GM23338 (cell line): Measurements from ENCODE around the gene MCRIP1. TPM values are rescaled to one million over a fixed set of nuclear protein-coding genes. Genes with fewer than 3 reads are reported as not detected.

Source experiments
- ATAC-seq: fragments of 200-7000 bp; cut with Tn5 transposase; 3 replicates; pipeline ENCODE4 v1.9.1; 2020
- DNase-seq: peaks from one replicate; pipeline ENCODE4 v3.0.0-alpha.2; 2015; ENCODE audit warnings: low spot score
- H2AFZ ChIP-seq: fragments of 200-600 bp; sonication (generic); 2 replicates; pipeline ENCODE4 v1.8.0; 2016; ENCODE audit warnings: antibody characterized with exemption, mild to moderate bottlenecking, moderate library complexity
- H3F3A ChIP-seq: fragments of 200-600 bp; sonication (generic); replicated peaks from 2 replicates; pipeline ENCODE4 v1.8.0; 2017; ENCODE audit warnings: antibody characterized with exemption, mixed run types, low read depth
- H3K27ac ChIP-seq: fragments of 200-600 bp; sonication (generic); 2 replicates; pipeline ENCODE4 v1.6.1; 2016; ENCODE audit warnings: low read depth
- H3K27me3 ChIP-seq: fragments of 200-600 bp; sonication (generic); 2 replicates; pipeline ENCODE4 v1.8.0; 2016; ENCODE audit warnings: mild to moderate bottlenecking, mixed run types, moderate library complexity; ENCODE audit not compliant: insufficient read depth
- H3K36me3 ChIP-seq: fragments of 200-600 bp; sonication (generic); 2 replicates; pipeline ENCODE4 v1.8.0; 2016; ENCODE audit warnings: mild to moderate bottlenecking; ENCODE audit not compliant: insufficient read depth
- H3K4me1 ChIP-seq: fragments of 200-600 bp; sonication (generic); 2 replicates; pipeline ENCODE4 v1.8.0; 2016; ENCODE audit warnings: mild to moderate bottlenecking, moderate library complexity; ENCODE audit not compliant: insufficient read depth
- H3K4me2 ChIP-seq: fragments of 200-600 bp; sonication (generic); 2 replicates; pipeline ENCODE4 v1.7.1; 2017; ENCODE audit warnings: mixed run types
- H3K4me3 ChIP-seq: fragments of 200-600 bp; sonication (generic); 2 replicates; pipeline ENCODE4 v1.6.1; 2016; ENCODE audit warnings: mixed run types
- H3K79me2 ChIP-seq: fragments of 200-600 bp; sonication (generic); replicated peaks from 2 replicates; pipeline ENCODE4 v1.8.0; 2017; ENCODE audit warnings: mild to moderate bottlenecking; ENCODE audit not compliant: insufficient read depth
- H3K9me2 ChIP-seq: fragments of 200-600 bp; sonication (generic); 2 replicates; pipeline ENCODE4 v1.8.0; 2017; ENCODE audit not compliant: insufficient read depth
- H4K20me1 ChIP-seq: fragments of 200-600 bp; sonication (generic); replicated peaks from 2 replicates; pipeline ENCODE4 v1.8.0; 2017; ENCODE audit warnings: mild to moderate bottlenecking; ENCODE audit not compliant: insufficient read depth
- H3K27ac Mint-ChIP-seq: 2 replicates; pipeline ENCODE4 v1.8.0; 2020; ENCODE audit warnings: inconsistent platforms, mild to moderate bottlenecking, moderate library complexity, mixed read lengths
- H3K27me3 Mint-ChIP-seq: 3 replicates; pipeline ENCODE4 v1.8.0; 2022; ENCODE audit warnings: low read depth, mild to moderate bottlenecking, moderate library complexity, mixed read lengths, inconsistent platforms; ENCODE audit not compliant: insufficient read depth, poor library complexity
- H3K36me3 Mint-ChIP-seq: 3 replicates; pipeline ENCODE4 v1.8.0; 2021; ENCODE audit warnings: low read depth, mild to moderate bottlenecking, inconsistent platforms, moderate library complexity, mixed read lengths
- H3K4me1 Mint-ChIP-seq: 3 replicates; pipeline ENCODE4 v1.8.0; 2020; ENCODE audit warnings: mild to moderate bottlenecking, inconsistent platforms, mixed read lengths
- H3K4me3 Mint-ChIP-seq: 3 replicates; pipeline ENCODE4 v1.8.0; 2021; ENCODE audit warnings: moderate library complexity, mild to moderate bottlenecking, inconsistent platforms, mixed read lengths
- H3K9me3 Mint-ChIP-seq: 3 replicates; pipeline ENCODE4 v1.8.0; 2020; ENCODE audit warnings: moderate library complexity, mild to moderate bottlenecking, inconsistent platforms, mixed read lengths
- CREB1 ChIP-seq: fragments of 250-450 bp; sonication (Bioruptor Pico); IDR thresholded peaks from 2 replicates; pipeline ENCODE4 v1.5.0; 2020; ENCODE audit warnings: low read depth, mild to moderate bottlenecking, moderate library complexity
- CTCF ChIP-seq, 2 experiments: fragments of 200-600 bp in 1 of 2; sonication (generic) in 1 of 2; conservative IDR thresholded peaks; 2 replicates each; pipeline versions ENCODE4 v1.5.1 to v1.6.1; 2016 to 2017; ENCODE audit warnings: antibody characterized with exemption in 2 of 2, low read depth in 2 of 2, mild to moderate bottlenecking in 2 of 2, moderate library complexity in 1 of 2
- ETS1 ChIP-seq: IDR thresholded peaks from 2 replicates; pipeline ENCODE4 v1.6.1; 2016; ENCODE audit warnings: antibody characterized with exemption
- EZH2 ChIP-seq: fragments of 200-600 bp; sonication (generic); IDR thresholded peaks from one replicate; pipeline ENCODE4 v1.8.0; 2017; ENCODE audit warnings: antibody characterized with exemption, mild to moderate bottlenecking, low read depth; ENCODE audit not compliant: unreplicated experiment
- JUNB ChIP-seq: IDR thresholded peaks from one replicate; pipeline ENCODE4 v1.6.1; 2016; ENCODE audit warnings: antibody characterized with exemption; ENCODE audit not compliant: unreplicated experiment
- NANOG ChIP-seq: IDR thresholded peaks from 2 replicates; pipeline ENCODE4 v1.6.1; 2016; ENCODE audit warnings: antibody characterized with exemption, borderline replicate concordance
- POLR2AphosphoS5 ChIP-seq: IDR thresholded peaks from 2 replicates; pipeline ENCODE4 v1.6.1; 2016; ENCODE audit warnings: antibody characterized with exemption, low read depth
- STAT1 ChIP-seq: IDR thresholded peaks from one replicate; pipeline ENCODE4 v1.6.1; 2016; ENCODE audit warnings: antibody characterized with exemption; ENCODE audit not compliant: unreplicated experiment
- ZNF114 ChIP-seq: fragments of 250-450 bp; sonication (Bioruptor Pico); IDR thresholded peaks from 2 replicates; pipeline ENCODE4 v1.5.0; 2020; ENCODE audit warnings: mild to moderate bottlenecking, moderate library complexity
- ZNF462 ChIP-seq: fragments of 250-450 bp; sonication (Bioruptor Pico); IDR thresholded peaks from 2 replicates; pipeline ENCODE4 v1.5.0; 2020; ENCODE audit warnings: mild to moderate bottlenecking, moderate library complexity
- polyA plus RNA-seq: library from polyadenylated mRNA; unstranded; fragments of >200 nt; fragmentation: Nextera tagmentation; extraction: Ambion mirVana; gene quantifications from 2 replicates; pipeline ENCODE4 v1.2.1, GENCODE V29; 2016
- total RNA-seq: library from RNA; depleted of rRNA; stranded (reverse); fragments of >200 nt; shearing (Covaris generic); gene quantifications from 2 replicates; pipeline ENCODE4 v1.2.3, GENCODE V29; 2014
- TF ChIP-seq, protein P1 (sequence below): IDR thresholded peaks from one replicate; pipeline ENCODE4 v1.6.1; 2018; ENCODE audit warnings: antibody characterized with exemption; ENCODE audit not compliant: unreplicated experiment

The MCRIP1 gene
- total and polyA plus RNA-seq, 2 experiments from 2014 or later: 85.2 to 101 TPM

DNA sequence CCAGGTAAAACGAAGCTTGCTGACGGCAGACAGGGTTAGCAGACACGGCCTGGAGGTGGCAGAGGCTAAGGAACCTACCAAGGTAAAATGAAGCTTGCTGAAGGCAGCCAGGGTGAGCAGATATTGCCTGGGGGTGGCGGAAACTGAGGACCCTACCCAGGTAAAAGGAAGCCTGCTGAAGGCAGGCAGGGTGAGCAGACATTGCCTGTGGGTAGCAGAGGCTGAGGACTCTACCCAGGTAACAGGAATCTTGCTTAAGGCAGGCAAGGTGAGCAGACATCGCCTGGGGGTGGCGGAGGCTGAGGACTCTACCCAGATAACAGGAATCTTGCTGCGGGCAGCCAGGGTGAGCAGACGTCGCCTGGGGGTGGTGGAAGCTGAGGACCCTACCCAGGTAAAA, 31.8 kb downstream of the MCRIP1 start:
- Histone ChIP-seq H3K36me3 (no peaks in the 10 kb centered on the region), H4K20me1 (no peaks in the 10 kb centered on the region), H3K27me3 (peaks cover 63% of the 10 kb centered on the region), H3K27ac (no peak overlapping the region), H3F3A (no peaks in the 10 kb centered on the region), H3K4me2 (no peak overlapping the region), H3K4me3 (no peak overlapping the region), H3K79me2 (no peaks in the 10 kb centered on the region), H3K4me1 (no peaks in the 10 kb centered on the region; the same call in 1 of the 2 replicates), H2AFZ (no peak overlapping the region), H3K9me2 (no peaks in the 10 kb centered on the region)
- Mint-ChIP-seq H3K36me3 (peaks cover 5% of the 10 kb centered on the region; the same call in 1 of the 3 replicates), H3K9me3 (peaks cover 12% of the 10 kb centered on the region), H3K4me3 (no peak overlapping the region), H3K27me3 (peaks cover 44% of the 10 kb centered on the region), H3K4me1 (no peaks in the 10 kb centered on the region), H3K27ac (no peak overlapping the region)
- TF ChIP-seq CTCF (conservative IDR thresholded peaks at IDR 0.05; ENCODE audit: low read depth in 2 of 2): no peak
- no peak for TF ChIP-seq JUNB
- no peak for TF ChIP-seq CREB1 (CRISPR knock-in tag)
- no peak for TF ChIP-seq NANOG
- no peak for TF ChIP-seq EZH2
- TF ChIP-seq POLR2AphosphoS5: no peak
- no peak for TF ChIP-seq ZNF114 (CRISPR knock-in tag)
- TF ChIP-seq STAT1: no peak
- TF ChIP-seq, protein P1, sequence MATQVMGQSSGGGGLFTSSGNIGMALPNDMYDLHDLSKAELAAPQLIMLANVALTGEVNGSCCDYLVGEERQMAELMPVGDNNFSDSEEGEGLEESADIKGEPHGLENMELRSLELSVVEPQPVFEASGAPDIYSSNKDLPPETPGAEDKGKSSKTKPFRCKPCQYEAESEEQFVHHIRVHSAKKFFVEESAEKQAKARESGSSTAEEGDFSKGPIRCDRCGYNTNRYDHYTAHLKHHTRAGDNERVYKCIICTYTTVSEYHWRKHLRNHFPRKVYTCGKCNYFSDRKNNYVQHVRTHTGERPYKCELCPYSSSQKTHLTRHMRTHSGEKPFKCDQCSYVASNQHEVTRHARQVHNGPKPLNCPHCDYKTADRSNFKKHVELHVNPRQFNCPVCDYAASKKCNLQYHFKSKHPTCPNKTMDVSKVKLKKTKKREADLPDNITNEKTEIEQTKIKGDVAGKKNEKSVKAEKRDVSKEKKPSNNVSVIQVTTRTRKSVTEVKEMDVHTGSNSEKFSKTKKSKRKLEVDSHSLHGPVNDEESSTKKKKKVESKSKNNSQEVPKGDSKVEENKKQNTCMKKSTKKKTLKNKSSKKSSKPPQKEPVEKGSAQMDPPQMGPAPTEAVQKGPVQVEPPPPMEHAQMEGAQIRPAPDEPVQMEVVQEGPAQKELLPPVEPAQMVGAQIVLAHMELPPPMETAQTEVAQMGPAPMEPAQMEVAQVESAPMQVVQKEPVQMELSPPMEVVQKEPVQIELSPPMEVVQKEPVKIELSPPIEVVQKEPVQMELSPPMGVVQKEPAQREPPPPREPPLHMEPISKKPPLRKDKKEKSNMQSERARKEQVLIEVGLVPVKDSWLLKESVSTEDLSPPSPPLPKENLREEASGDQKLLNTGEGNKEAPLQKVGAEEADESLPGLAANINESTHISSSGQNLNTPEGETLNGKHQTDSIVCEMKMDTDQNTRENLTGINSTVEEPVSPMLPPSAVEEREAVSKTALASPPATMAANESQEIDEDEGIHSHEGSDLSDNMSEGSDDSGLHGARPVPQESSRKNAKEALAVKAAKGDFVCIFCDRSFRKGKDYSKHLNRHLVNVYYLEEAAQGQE: no peak
- TF ChIP-seq ETS1: no peak
- no peak for TF ChIP-seq ZNF462 (CRISPR knock-in tag)
- DNase-seq (no peak), ATAC-seq (no peak)
